Glutamatergic neuron (in vitro differentiated cells): ENCODE results near the gene NACAD. TPM values are rescaled to one million over a fixed set of nuclear protein-coding genes. Genes with fewer than 3 reads are reported as not detected.

Source experiments
- DNase-seq: peaks from one replicate; pipeline ENCODE4 v3.0.0; 2022
- H3K27ac Mint-ChIP-seq: one replicate; pipeline ENCODE4 v1.8.0; 2020; ENCODE audit warnings: mild to moderate bottlenecking, mixed read lengths, inconsistent platforms; ENCODE audit not compliant: unreplicated experiment
- H3K27me3 Mint-ChIP-seq: one replicate; pipeline ENCODE4 v1.8.0; 2020; ENCODE audit warnings: mild to moderate bottlenecking, moderate library complexity, mixed read lengths, inconsistent platforms; ENCODE audit not compliant: unreplicated experiment
- H3K36me3 Mint-ChIP-seq: one replicate; pipeline ENCODE4 v1.8.0; 2020; ENCODE audit warnings: mild to moderate bottlenecking, mixed read lengths, inconsistent platforms; ENCODE audit not compliant: unreplicated experiment
- H3K4me1 Mint-ChIP-seq: one replicate; pipeline ENCODE4 v1.8.0; 2020; ENCODE audit warnings: mild to moderate bottlenecking, low read depth, mixed read lengths, inconsistent platforms; ENCODE audit not compliant: unreplicated experiment
- H3K4me3 Mint-ChIP-seq: one replicate; pipeline ENCODE4 v1.8.0; 2020; ENCODE audit warnings: mild to moderate bottlenecking, mixed read lengths, inconsistent platforms; ENCODE audit not compliant: unreplicated experiment
- H3K9me3 Mint-ChIP-seq: one replicate; pipeline ENCODE4 v1.8.0; 2020; ENCODE audit warnings: mild to moderate bottlenecking, moderate library complexity, mixed read lengths, inconsistent platforms; ENCODE audit not compliant: unreplicated experiment
- total RNA-seq: library from RNA; stranded (reverse); fragmentation: NEBNext Ultra II Directional; extraction: Animal tissue kit (Norgen Biotek cat#: 25700); gene quantifications from one replicate; pipeline ENCODE4 v1.2.1, GENCODE V29; 2021; ENCODE audit not compliant: unreplicated experiment
- TF ChIP-seq, protein P1 (sequence below): fragments of 200-600 bp; sonication (generic); IDR thresholded peaks from one replicate; pipeline ENCODE4 v1.5.0; 2021; ENCODE audit not compliant: partially characterized antibody, unreplicated experiment

The NACAD gene
- total RNA-seq, 1 donor from 2014 or later = 125 TPM

DNA sequence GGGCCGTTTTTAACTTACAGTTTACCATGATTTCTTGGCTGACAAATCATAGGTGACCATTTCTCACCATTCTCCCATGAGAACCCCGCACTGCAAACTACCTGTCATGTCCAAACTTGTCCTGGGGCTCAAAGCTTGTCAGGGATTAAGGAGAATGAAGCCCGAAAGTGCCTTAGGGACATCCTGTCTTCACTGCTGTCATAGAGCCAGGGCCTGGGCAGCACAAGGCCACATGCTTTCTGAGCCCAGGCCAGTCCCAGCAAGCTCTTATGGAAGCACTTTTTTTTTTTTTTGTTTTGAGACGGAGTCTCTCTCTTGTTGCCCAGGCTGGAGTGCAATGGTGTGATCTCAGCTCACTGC, 54.9 kb downstream of the NACAD start:
- H3K27me3 Mint-ChIP-seq = peaks cover 6% of the 10 kb centered on the region
- peaks cover 4% of the 10 kb centered on the region for H3K36me3 Mint-ChIP-seq
- peak overlapping the region; percentile 86 for H3K27ac Mint-ChIP-seq
- peaks cover 31% of the 10 kb centered on the region for H3K4me1 Mint-ChIP-seq
- no peak overlapping the region for H3K4me3 Mint-ChIP-seq
- H3K9me3 Mint-ChIP-seq = peaks cover 4% of the 10 kb centered on the region
- no peak for DNase-seq
- TF ChIP-seq, protein P1, sequence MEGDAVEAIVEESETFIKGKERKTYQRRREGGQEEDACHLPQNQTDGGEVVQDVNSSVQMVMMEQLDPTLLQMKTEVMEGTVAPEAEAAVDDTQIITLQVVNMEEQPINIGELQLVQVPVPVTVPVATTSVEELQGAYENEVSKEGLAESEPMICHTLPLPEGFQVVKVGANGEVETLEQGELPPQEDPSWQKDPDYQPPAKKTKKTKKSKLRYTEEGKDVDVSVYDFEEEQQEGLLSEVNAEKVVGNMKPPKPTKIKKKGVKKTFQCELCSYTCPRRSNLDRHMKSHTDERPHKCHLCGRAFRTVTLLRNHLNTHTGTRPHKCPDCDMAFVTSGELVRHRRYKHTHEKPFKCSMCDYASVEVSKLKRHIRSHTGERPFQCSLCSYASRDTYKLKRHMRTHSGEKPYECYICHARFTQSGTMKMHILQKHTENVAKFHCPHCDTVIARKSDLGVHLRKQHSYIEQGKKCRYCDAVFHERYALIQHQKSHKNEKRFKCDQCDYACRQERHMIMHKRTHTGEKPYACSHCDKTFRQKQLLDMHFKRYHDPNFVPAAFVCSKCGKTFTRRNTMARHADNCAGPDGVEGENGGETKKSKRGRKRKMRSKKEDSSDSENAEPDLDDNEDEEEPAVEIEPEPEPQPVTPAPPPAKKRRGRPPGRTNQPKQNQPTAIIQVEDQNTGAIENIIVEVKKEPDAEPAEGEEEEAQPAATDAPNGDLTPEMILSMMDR = no peak

DNA sequence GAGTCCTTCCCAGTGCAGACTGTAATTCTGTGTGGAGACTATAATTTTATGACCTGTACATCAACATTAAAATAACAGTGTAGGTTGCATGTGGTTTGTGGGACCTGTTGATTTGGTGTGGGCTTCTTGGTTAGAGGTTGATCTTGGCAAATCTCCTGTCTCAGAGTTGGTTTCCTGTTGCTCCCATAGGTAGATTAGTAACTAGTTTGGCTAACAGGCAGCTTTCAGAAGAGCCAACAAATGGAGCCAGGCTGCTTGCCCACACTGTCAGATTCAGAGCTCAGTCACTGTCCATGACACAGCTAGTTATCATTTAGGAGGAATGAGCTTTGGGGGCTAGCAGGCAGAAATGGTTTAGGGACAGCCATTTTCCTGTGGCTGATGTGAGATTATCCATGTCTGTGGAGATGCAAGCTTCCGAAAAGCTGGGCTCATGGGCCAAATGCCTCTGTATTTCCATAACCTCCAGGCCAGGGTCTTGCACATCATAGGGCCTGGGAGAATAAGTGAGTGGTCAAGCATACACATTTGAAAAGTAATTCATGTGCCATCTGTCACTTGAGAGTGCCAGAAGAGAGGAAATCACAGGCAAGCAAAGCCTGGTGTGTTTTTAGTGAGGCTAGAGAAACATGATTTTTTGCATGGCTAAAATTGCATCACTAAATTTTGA, 55.4 kb downstream of the NACAD start:
- TF ChIP-seq, protein P1 = no peak

DNA sequence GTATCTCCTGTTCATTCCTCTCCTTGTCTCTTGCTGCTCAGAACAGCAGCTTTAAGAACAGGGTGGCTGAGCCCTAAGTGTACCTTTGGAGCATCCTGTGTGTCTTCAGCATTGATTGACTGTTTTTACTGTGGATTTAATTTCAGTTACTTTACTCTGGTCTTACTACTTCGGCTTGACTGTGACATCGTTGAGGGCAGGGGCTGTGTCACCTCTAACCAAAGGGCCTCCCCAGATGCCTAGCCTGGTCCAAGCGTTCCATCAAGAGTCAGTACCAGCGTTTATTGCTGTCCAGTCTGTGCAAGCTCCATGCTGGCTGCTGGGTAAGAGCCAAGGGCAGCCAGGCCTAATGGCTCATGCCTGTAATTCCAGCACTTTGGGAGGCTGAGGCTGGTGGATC, 56.3 kb downstream of the NACAD start:
- Mint-ChIP-seq H3K36me3 (no peaks in the 10 kb centered on the region), H3K27ac (peak overlapping the region; percentile 28), H3K9me3 (peaks cover 5% of the 10 kb centered on the region), H3K4me1 (peaks cover 33% of the 10 kb centered on the region), H3K4me3 (no peak overlapping the region), H3K27me3 (peaks cover 3% of the 10 kb centered on the region)
- TF ChIP-seq, protein P1 = no peak
- no peak for DNase-seq

More for the DNA sequence above, 55.4 kb downstream of the NACAD start:
- Mint-ChIP-seq H3K36me3 (no peaks in the 10 kb centered on the region), H3K4me1 (peaks cover 34% of the 10 kb centered on the region), H3K4me3 (no peak overlapping the region), H3K27ac (peak overlapping the region; percentile 86), H3K27me3 (peaks cover 3% of the 10 kb centered on the region), H3K9me3 (peaks cover 5% of the 10 kb centered on the region)
- no peak for DNase-seq

DNA sequence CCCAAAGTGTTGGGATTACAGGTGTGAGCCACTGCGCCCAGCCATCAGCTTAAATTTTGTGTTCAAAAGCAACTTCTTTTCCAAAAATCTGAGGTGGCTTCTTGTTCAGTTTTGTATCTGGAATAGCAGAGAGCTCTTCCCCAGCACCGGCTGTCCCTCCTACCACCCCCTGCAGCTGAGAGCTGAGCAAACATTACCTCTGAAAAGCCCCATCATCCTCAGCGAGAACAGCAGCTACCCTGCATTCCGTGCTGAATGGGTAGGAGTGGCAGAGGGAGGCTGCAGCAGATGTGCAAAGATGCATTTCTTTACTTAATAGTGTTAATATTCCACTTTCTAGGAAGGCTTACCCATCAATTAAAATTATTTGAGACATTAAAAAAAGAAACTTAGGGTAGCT, 56.9 kb downstream of the NACAD start:
- Mint-ChIP-seq H3K36me3 (no peaks in the 10 kb centered on the region), H3K27ac (no peak overlapping the region), H3K9me3 (peaks cover 5% of the 10 kb centered on the region), H3K4me1 (peaks cover 32% of the 10 kb centered on the region), H3K4me3 (no peak overlapping the region), H3K27me3 (peaks cover 3% of the 10 kb centered on the region)
- TF ChIP-seq, protein P1 = no peak
- no peak for DNase-seq

Other genes starting within 250 kb of the NACAD start
- gene H2AZ2, start 240.9 kb downstream of the NACAD start, total RNA-seq = 180 TPM
- 11.4 TPM for gene PURB, start 203.4 kb downstream of the NACAD start, total RNA-seq
- 0.54 TPM for gene MYO1G, start 110.0 kb downstream of the NACAD start, total RNA-seq
- 92.6 TPM for gene CCM2, start 88.8 kb downstream of the NACAD start, total RNA-seq
- gene TBRG4, start 22.7 kb upstream of the NACAD start, total RNA-seq = 90.1 TPM
- gene RAMP3, start 68.8 kb upstream of the NACAD start, total RNA-seq = not detected